Measurements from ENCODE around the gene WDR62.
"Not testable (repeated sequence)": the region's sequence is repeated elsewhere in the genome, so short reads cannot be mapped to it uniquely, and the experiment has no call there.

Gene WDR62

DNA sequence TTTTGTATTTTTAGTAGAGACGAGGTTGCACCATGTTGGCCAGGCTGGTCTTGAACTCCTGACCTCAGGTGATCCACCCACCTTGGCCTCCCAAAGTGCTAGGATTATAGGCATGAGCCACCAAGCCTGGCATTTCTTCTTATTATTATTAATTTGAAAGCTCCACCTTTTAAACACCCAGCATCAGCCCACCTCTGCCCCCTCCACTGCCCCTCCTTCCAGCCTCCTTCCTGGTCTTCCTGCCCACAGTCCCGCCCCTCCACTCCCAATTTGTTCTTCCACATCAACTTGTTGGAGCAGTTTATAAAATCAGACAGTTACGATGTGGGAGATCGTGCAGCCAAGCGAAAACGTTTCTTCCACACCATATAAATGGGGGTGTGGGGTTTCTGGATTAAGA lies 14.2 kb upstream of the WDR62 start:
- DNase-seq = no peak

- not testable (repeated sequence) for DNase-seq
Measured at GRCh38 chr19:36041092-36041491, 13.6 kb upstream of the WDR62 start.

DNA sequence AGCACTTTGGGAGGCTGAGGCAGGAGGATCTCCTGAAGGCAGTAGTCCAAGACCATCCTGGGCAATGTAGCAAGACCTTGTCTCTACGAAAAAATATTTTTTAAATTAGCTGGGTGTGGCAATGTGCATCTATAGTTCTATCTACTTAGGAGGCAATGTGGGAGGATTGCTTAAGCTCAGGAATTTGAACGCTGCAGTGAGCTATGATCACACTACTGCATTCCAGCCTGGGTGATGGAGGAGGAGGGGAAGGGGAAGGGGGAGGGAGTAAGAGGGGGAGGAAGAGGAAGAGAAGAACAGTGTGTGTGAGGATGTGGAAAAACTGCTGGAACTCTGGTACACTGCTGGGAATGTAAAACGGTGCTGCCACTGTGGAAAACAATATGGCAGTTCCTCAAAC lies 12.9 kb upstream of the WDR62 start:
- DNase-seq = peak; percentile 76

- DNase-seq = no peak
Measured at GRCh38 chr19:36043952-36044351, 10.7 kb upstream of the WDR62 start.

GRCh38 chr19:36046443-36047050 lies 8.2 kb upstream of the WDR62 start:
- DNase-seq = no peak

DNA sequence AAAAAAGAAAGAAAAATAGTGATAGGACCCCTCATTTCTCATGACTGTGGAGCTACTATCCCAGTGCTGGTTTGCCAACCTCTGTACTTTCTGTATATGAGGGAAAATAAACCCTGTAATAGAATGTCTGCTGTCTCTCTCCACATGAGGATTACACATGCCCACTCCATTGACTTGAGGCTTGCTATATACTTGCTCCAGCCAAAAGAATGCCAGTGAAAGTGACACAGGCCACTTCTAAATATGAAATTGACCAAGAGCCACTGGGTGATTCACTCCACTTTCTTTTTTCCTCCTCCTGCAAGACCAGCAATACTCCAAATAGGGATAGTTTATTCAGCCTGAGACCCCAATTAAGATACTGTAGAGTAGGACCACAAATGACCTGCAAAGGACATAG lies 6.9 kb upstream of the WDR62 start:
- DNase-seq = no peak

GRCh38 chr19:36049080-36049698 lies 5.5 kb upstream of the WDR62 start:
- no peak for DNase-seq

GRCh38 chr19:36051236-36051635 lies 3.5 kb upstream of the WDR62 start:
- peak; percentile 77 for DNase-seq

DNA sequence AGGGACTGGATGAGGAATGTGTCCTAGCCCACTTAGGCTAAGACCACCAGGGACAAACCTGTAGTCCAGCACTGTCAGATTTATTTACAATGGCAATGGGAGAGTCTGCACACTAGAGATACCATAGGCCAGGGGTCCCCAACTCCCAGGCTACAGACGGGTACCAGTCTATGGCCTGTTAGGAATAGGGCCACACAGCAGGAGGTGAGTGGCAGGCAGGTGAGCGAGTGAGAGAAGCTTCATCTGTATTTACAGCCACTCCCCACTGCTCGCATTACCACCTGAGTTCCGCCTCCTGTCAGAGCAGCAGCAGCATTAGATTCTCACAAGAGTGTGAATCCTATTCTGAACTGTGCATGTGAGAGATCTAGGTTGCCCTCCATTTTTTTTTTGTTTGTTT lies 3.1 kb upstream of the WDR62 start:
- peak; percentile 63 for DNase-seq

GRCh38 chr19:36054119-36054732 lies 471 bp upstream of the WDR62 start, which contains the start of gene THAP8:
Gene THAP8 (minus strand): TSS chr19:36054285. CDS start chr19:36054217, 68 bp downstream.
- DNase-seq = peak; percentile 98

DNA sequence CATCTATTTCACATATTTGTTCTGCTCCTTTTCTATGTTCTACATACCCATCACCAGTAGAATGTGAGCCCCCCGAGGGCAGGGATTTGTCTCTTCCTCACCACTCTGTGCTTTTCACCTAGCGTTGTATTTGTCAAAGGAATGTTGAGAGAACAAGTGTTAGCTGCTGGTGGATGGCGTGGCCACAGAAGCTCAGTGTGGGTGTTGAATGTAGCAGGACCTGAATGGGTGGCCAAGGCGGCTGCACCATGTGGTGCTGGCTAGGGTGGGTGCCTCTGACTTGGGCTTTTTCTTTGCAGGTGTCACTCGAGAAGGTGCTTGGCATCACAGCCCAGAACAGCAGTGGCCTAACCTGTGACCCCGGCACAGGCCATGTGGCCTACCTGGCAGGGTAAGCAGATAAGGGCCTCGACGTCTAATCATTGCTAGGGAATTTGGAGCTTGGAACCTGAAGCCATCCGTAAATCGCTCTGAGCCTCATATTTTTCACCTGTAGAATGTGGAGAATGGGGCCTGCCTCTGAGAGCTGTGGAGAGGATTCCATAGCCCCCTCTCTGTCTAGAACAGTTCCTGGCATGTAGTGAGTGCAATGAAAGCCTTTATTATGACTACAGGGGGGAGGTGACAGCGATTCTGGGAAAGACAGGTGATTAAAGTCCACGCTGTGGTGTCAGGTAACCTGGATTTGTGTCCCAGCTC lies 3.9 kb downstream of the WDR62 start:
- no peak for DNase-seq

- DNase-seq = no peak
Measured at GRCh38 chr19:36059180-36059910, 4.6 kb downstream of the WDR62 start.

DNA sequence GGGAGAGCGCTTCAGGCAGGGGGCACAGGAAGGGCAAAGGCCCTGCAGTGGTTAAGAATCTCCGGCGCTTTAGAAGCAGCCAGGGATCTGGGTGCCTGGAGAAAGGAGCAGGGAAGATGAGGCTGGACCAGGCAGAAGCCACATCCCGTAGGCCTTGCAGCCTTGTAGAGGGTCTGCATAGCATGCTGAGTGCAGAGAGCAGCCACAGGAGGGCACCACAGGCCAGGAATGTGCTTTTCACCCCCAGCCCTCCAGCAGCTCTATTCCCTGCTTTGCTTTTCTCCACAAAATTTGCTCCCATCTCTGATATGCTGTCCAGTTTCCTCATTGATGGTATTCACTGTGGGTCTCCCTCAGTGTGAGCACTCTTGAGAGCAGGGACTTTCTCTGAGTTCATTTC lies 5.7 kb downstream of the WDR62 start:
- peak; percentile 74 for DNase-seq

DNA sequence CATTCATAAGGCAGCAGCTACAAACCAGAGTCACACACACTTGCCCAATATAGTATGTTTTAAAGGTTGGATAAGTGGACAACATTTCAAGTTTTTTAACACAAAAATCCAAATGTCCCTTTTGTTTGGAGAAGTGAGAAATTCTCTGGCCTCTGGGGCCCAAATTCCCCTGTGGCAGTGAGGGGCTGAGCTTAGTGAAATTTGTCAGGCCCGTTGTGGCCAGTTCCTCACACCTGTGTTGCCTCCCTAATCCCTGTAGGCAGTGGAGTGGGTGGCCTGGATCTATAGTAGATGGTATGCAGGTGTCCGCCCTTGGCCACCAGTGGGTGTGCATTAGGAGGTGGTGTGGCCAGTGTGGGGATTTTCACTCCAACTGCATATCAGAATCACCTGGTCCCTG lies 6.7 kb downstream of the WDR62 start:
- DNase-seq = no peak

- DNase-seq = no peak
Measured at GRCh38 chr19:36064826-36065225, 10.1 kb downstream of the WDR62 start.

DNA sequence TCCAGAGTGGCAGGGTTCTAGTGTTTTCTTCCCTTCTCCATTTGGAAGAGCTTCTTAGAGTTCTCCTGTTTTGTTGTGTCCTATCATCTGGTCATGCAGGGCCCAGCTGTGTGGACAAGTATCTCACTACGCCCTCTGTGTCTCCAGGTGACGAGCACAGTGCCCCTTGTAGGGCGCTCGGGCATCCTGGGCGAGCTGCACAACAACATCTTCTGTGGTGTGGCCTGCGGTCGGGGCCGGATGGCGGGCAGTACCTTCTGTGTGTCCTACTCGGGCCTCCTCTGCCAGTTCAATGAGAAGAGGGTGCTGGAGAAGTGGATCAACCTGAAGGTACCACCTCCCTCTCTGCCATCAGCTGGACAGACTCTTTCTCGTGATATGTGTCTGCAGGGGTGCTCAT lies 13.0 kb downstream of the WDR62 start:
- no peak for DNase-seq

DNA sequence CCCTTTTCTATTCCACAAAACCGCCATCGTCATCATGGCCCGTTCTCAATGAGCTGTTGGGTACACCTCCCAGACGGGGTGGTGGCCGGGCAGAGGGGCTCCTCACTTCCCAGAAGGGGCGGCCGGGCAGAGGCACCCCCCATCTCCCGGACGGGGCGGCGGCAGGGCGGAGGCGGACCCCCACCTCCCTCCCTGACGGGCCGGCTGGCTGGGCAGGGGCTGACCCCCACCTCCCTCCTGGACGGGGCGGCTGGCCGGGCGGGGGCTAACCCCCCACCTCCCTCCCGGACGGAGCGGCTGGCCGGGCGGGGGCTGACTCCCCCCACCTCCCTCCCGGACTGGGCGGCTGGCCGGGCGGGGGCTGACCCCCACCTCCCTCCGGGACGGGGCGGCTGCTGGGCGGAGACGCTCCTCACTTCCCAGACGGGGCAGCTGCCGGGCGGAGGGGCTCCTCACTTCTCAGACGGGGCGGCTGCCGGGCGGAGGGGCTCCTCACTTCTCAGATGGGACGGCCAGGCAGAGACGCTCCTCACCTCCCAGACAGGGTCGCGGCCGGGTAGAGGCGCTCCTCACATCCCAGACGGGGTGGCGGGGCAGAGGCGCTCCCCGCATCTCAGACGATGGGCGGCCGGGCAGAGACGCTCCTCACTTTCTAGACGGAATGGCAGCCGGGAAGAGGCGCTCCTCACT lies 14.3 kb downstream of the WDR62 start:
- not testable (repeated sequence) for DNase-seq

DNA sequence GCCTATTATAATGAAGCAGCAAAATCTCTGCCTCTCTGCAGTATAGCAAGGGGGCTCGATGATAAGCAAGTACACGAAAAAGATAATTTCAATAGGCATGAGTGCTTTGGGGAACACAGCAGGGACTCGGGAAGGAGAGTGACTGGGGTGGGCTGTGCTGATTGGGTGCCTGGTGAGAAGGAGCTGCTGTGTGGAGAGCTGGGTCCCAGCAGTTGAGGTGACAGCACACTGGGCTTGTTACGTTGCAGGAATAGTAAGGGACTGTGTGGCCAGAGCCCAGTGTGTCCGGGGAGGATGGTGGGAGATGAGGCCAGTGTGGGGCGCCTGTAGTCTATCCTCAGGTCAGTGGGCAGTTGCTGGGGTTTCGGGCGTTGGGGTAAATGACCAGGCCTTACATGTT lies 17.4 kb downstream of the WDR62 start:
- DNase-seq = no peak

GRCh38 chr19:36073121-36073876 lies 18.6 kb downstream of the WDR62 start:
- DNase-seq = no peak

- DNase-seq = no peak
Measured at GRCh38 chr19:36079389-36079945, 24.8 kb downstream of the WDR62 start.

GRCh38 chr19:36081385-36081784 lies 26.7 kb downstream of the WDR62 start:
- no peak for DNase-seq

Data from islet precursor cell (in vitro differentiated cells).